Transverse colon (tissue), 3 donors: Measurements from ENCODE around the gene SGPP1.

ENCODE experiments used
- CTCF ChIP-seq, 5 experiments: fragments of 200-600 bp in 3 of 5; fragments of 450-650 bp in 2 of 5; sonication (generic) in 3 of 5; IDR thresholded peaks; 1 replicate in 2 of 5; 2 replicates in 3 of 5; pipeline ENCODE4 v1.5.1; 2016 to 2017; ENCODE audit warnings: antibody characterized with exemption in 5 of 5, inconsistent platforms in 3 of 5, mild to moderate bottlenecking in 2 of 5, moderate library complexity in 1 of 5
- POLR2A ChIP-seq: fragments of 450-650 bp; IDR thresholded peaks from one replicate; pipeline ENCODE4 v1.6.1; 2016; ENCODE audit warnings: antibody characterized with exemption, mild to moderate bottlenecking, moderate library complexity

DNA sequence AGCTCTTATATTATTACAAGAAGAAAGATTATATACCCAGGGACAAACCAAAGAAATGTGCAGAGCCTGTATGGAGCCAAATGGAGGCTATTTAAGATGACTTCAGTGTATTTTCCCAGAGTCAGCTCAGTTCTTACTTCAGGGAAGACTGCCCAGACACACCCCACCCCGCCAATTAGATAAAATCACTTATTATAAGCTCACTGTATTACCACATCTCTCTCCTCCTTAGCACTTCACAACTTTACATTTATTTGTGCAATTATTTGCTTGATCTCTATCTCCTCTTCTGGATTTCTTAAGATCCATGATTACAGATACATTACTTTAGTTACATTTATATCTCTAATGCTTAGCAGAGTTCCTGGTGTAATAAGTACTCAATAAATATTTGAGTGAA, 61.5 kb downstream of the SGPP1 start:
- TF ChIP-seq POLR2A = no peak
- TF ChIP-seq CTCF (IDR thresholded peaks at IDR 0.05) = no peak
